Body of pancreas (tissue), 4 donors: ENCODE results near the gene ATP5PO. TPM values are rescaled to one million over a fixed set of nuclear protein-coding genes. Genes with fewer than 3 reads are reported as not detected.

Experiments
- ATAC-seq: fragments of 150-250 bp; one replicate; pipeline ENCODE4 v1.9.1; 2016
- DNase-seq, 4 donors: peaks; one replicate each; pipeline ENCODE4 v3.0.0-alpha.2; 2019
- H3K27ac ChIP-seq, 4 donors: fragments of 200-600 bp; sonication (generic); 1 replicate in 3 of 4; 2 replicates in 1 of 4; pipeline versions ENCODE4 v1.5.1 to v1.6.1; 2016 to 2019; ENCODE audit warnings: mild to moderate bottlenecking in 1 of 4, mixed read lengths in 1 of 4, moderate library complexity in 1 of 4
- H3K27me3 ChIP-seq, 2 donors: fragments of 200-600 bp; sonication (generic); one replicate each; pipeline ENCODE4 v1.6.0; 2016; ENCODE audit warnings: mild to moderate bottlenecking in 1 of 2
- H3K36me3 ChIP-seq, 2 donors: fragments of 200-600 bp; sonication (generic); replicated peaks in 1 of 2; 2 replicates each; pipeline ENCODE4 v1.5.1; 2016; ENCODE audit warnings: low read depth in 2 of 2; ENCODE audit not compliant: insufficient read depth in 1 of 2
- H3K4me1 ChIP-seq: fragments of 200-600 bp; sonication (generic); one replicate; pipeline ENCODE4 v1.6.0; 2016
- H3K4me3 ChIP-seq, 2 donors: fragments of 200-600 bp; sonication (generic); 1 replicate in 1 of 2; 2 replicates in 1 of 2; pipeline ENCODE4 v1.5.1; 2016 to 2019
- H3K9me3 ChIP-seq, 3 donors: fragments of 200-600 bp; sonication (generic); 1 replicate in 2 of 3; 2 replicates in 1 of 3; pipeline ENCODE4 v1.5.1; 2016
- POLR2A ChIP-seq, 3 donors: fragments of 450-650 bp; IDR thresholded peaks; one replicate each; pipeline ENCODE4 v1.6.1; 2016; ENCODE audit warnings: antibody characterized with exemption in 3 of 3, mild to moderate bottlenecking in 2 of 3
- whole genome bisulfite sequencing, 2 donors: methylation state at CpG; one replicate each; pipeline ENCODE4 v1.1.5; 2017; 5-methylcytosine and 5-hydroxymethylcytosine counted together
- intact Hi-C: fragments of 100-400 bp; cut with DNase I; formaldehyde crosslinking; loops from one replicate; pipeline ENCODE4 v1.15.1; 2023
- total RNA-seq, 2 donors: library from RNA; depleted of rRNA; stranded (reverse); fragments of >200 nt; gene quantifications; one replicate each; pipeline ENCODE4 v1.1.0, GENCODE V29; 2016
- TF ChIP-seq, protein P1 (sequence below), 7 experiments: fragments of 450-650 bp in 4 of 7; fragments of 200-600 bp in 3 of 7; sonication (generic) in 3 of 7; IDR thresholded peaks; one replicate each; pipeline ENCODE4 v1.5.1; 2016 to 2019; ENCODE audit warnings: antibody characterized with exemption in 7 of 7

Gene ATP5PO
- total RNA-seq, 2 donors from 2014 or later, result 79.1 to 85.0 TPM

DNA sequence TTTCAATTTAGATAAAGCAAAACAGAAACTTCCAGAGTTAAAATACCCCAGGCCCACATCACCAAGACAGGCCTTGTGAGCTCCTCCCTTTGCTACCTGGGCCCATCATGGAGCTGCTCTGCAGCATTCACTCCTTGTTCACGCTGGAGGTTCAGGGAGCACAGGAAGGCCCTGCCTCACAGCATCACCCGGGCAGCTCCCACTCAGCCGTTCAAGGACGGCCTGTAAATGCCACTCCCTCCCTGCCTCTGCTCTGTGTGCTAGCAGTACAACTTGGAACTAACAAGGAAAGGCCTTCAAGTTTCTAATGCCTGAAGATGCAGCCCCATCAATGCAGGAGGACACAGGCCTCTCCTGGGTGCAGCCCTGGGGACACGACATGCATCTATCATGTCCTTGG is 11.6 kb downstream of the ATP5PO start:
- H3K36me3 ChIP-seq, result peaks cover 5 to 46% of the 10 kb centered on the region in 2 donors
- no peaks in the 10 kb centered on the region for H3K4me1 ChIP-seq
- H3K27me3 ChIP-seq, result no peaks in the 10 kb centered on the region
- no peak overlapping the region for H3K4me3 ChIP-seq
- DNase-seq (no peak), ATAC-seq (no peak)
- TF ChIP-seq, protein P1, sequence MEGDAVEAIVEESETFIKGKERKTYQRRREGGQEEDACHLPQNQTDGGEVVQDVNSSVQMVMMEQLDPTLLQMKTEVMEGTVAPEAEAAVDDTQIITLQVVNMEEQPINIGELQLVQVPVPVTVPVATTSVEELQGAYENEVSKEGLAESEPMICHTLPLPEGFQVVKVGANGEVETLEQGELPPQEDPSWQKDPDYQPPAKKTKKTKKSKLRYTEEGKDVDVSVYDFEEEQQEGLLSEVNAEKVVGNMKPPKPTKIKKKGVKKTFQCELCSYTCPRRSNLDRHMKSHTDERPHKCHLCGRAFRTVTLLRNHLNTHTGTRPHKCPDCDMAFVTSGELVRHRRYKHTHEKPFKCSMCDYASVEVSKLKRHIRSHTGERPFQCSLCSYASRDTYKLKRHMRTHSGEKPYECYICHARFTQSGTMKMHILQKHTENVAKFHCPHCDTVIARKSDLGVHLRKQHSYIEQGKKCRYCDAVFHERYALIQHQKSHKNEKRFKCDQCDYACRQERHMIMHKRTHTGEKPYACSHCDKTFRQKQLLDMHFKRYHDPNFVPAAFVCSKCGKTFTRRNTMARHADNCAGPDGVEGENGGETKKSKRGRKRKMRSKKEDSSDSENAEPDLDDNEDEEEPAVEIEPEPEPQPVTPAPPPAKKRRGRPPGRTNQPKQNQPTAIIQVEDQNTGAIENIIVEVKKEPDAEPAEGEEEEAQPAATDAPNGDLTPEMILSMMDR (IDR thresholded peaks at IDR 0.05), result no peak
- no peak for TF ChIP-seq POLR2A (IDR thresholded peaks at IDR 0.05)
- 68 to 74% methylated on average over 5 of the region's 5 CpGs for WGBS, 2 donors
- H3K27ac ChIP-seq, result no peak overlapping the region
- H3K9me3 ChIP-seq, result no peaks in the 10 kb centered on the region
- intact Hi-C loops, result no loop called here

DNA sequence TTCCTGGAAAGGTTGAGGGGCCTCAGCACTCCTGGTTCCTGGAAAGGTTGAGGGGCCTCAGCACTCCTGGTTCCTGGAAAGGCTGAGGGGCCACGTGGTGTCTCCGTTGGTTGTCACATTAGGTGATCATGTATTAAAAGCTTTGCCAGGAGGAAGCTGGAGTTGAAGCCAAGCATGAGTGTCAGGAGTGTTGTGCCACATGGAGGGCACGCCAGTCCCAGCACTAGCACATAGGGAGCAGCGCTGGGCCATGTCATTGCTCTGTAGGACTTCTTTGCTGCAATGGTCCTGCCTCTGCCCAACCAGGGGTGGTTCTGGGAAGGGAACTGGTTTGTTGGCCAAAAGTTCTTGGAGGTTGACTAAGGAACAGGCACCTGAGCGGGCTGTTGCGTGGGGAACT is 13.3 kb downstream of the ATP5PO start:
- Histone ChIP-seq H3K27me3 (no peaks in the 10 kb centered on the region), H3K9me3 (no peaks in the 10 kb centered on the region), H3K27ac (no peak overlapping the region), H3K4me3 (no peak overlapping the region), H3K4me1 (no peaks in the 10 kb centered on the region), H3K36me3 (peaks cover 4 to 35% of the 10 kb centered on the region in 2 donors)
- 89 to 93% methylated on average over 4 to 6 of the region's 6 CpGs for WGBS, 2 donors
- TF ChIP-seq, protein P1 (IDR thresholded peaks at IDR 0.05), result no peak
- TF ChIP-seq POLR2A (IDR thresholded peaks at IDR 0.05), result no peak
- DNase-seq (no peak), ATAC-seq (no peak)
- intact Hi-C loops, result no loop called here

DNA sequence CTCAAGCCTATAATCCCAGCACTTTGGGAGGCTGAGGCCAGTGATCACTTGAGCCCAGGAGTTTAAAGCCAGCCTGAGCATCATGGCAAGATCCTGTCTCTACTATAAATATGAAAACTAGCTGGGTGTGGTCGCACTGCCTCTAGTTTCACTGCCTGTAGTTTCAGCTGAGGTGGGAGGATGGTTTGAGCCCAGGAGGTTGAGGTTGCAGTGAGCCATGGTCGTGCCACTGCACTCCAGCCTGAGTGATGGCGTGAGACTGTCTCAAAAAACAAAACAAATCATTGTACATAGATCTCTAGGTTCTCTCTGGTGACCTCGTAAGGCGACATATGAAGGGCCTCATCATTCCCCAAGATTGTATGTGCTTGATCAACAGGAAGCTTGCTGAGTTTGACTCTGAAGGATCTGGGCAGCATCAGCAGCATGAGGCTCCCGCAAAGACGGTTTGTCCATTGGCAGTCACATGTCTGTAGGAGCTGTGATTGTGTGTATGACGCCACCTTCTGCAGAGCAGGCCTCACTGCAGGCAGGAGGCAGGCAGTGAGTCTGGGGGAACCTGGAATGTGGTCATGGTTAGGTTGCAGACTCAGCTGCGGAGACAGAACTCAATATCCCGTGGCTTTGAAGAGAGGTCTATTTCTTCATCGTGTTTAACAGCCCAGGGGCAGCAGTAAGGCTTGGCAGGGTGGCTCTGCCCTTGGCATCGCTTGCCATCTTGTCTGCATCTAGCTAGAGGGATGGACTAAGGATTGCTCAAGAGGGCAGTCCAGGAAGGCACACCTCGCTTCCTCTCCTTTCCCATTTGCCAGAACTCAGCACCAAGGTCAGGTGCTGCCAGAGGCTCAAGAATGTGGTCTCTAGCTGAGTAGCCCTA is 14.0 kb downstream of the ATP5PO start:
- Histone ChIP-seq H3K9me3 (no peaks in the 10 kb centered on the region), H3K4me3 (no peak overlapping the region), H3K27me3 (no peaks in the 10 kb centered on the region), H3K27ac (no peak overlapping the region), H3K36me3 (peaks cover 0 to 28% of the 10 kb centered on the region in 2 donors), H3K4me1 (no peaks in the 10 kb centered on the region)
- ATAC-seq, result peak; percentile 60
- WGBS, 2 donors, result 76 to 86% methylated on average over 6 to 13 of the region's 13 CpGs
- peak in 2 of 4 donors; percentile 34 for DNase-seq
- TF ChIP-seq, protein P1 (IDR thresholded peaks at IDR 0.05), result peak in 3 of 7 experiments; percentile 12 to 24 (median 16)
- TF ChIP-seq POLR2A (IDR thresholded peaks at IDR 0.05), result no peak
- intact Hi-C loops, result no loop called here

DNA sequence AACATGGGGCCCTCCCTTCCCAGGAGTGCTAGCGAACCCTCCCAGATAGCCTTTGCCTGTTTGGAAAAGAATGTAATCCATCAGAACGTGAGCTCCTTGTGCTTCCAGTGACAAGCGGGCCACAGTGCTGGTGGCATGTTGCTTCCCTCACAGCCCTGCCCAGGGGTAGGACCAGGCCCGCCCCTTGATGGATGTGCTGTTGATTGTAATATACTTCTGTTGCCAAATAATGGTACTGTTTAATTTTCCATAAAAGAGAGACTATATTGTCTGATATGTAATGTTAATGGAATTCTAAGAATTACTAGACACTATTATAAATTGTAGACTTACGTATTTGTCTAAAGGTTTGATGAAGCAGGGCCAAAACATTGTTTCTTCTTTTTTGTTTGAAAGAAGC is 16.4 kb downstream of the ATP5PO start:
- H3K36me3 ChIP-seq, result peaks cover 0 to 14% of the 10 kb centered on the region in 2 donors
- H3K4me3 ChIP-seq, result no peak overlapping the region
- no peaks in the 10 kb centered on the region for H3K9me3 ChIP-seq
- H3K27ac ChIP-seq, result peak overlapping the region in 2 of 4 donors; percentile 13 to 54
- H3K27me3 ChIP-seq, result no peaks in the 10 kb centered on the region
- peaks cover 7% of the 10 kb centered on the region for H3K4me1 ChIP-seq
- ATAC-seq, result peak; percentile 68
- DNase-seq, result peak in 3 of 4 donors; percentile 24 to 43 (median 27)
- no peak for TF ChIP-seq POLR2A (IDR thresholded peaks at IDR 0.05)
- TF ChIP-seq, protein P1 (IDR thresholded peaks at IDR 0.05), result no peak
- intact Hi-C loops, result no loop called here
- 61 to 71% methylated on average over 5 of the region's 5 CpGs for WGBS, 2 donors
